GM12878 (cell line): ENCODE measurements around the gene CADM2.

Experiments
- ATF3 ChIP-seq: IDR thresholded peaks from 2 replicates; pipeline ENCODE4 v1.6.1; 2011; ENCODE audit warnings: low read depth, mild to moderate bottlenecking, low read length, moderate library complexity, borderline replicate concordance; ENCODE audit errors: extremely low read depth
- CTCF ChIP-seq, 3 experiments: IDR thresholded peaks in 2 of 3; conservative IDR thresholded peaks in 1 of 3; 2 replicates each; pipeline ENCODE4 v1.5.1; 2011; ENCODE audit warnings: low read depth in 3 of 3, low read length in 3 of 3, mild to moderate bottlenecking in 3 of 3, control low read depth in 2 of 3, moderate library complexity in 2 of 3, inconsistent platforms in 1 of 3, mixed read lengths in 1 of 3; ENCODE audit not compliant: control insufficient read depth in 2 of 3, insufficient read depth in 1 of 3; ENCODE audit errors: extremely low read depth in 1 of 3
- EZH2 ChIP-seq: IDR thresholded peaks from 2 replicates; pipeline ENCODE4 v1.6.1; 2012; ENCODE audit warnings: low read depth, mild to moderate bottlenecking, control low read depth, inconsistent platforms, low read length, borderline replicate concordance; ENCODE audit not compliant: control insufficient read depth
- MTA3 ChIP-seq: IDR thresholded peaks from 2 replicates; pipeline ENCODE4 v1.6.1; 2012; ENCODE audit warnings: low read length, inconsistent platforms, borderline replicate concordance
- MYC ChIP-seq: IDR thresholded peaks from 2 replicates; pipeline ENCODE4 v1.6.1; 2011; ENCODE audit warnings: mild to moderate bottlenecking, low read length, moderate library complexity, inconsistent platforms; ENCODE audit not compliant: insufficient read depth, insufficient replicate concordance, insufficient read length, severe bottlenecking
- NBN ChIP-seq: fragments of 450-650 bp; IDR thresholded peaks from 2 replicates; pipeline ENCODE4 v1.6.1; 2016
- NFIC ChIP-seq: IDR thresholded peaks from 2 replicates; pipeline ENCODE4 v1.6.1; 2012; ENCODE audit warnings: low read depth, mild to moderate bottlenecking, inconsistent platforms, low read length, moderate library complexity
- POLR2A ChIP-seq: IDR thresholded peaks from 2 replicates; pipeline ENCODE4 v1.6.1; 2011; ENCODE audit warnings: low read depth, mild to moderate bottlenecking, low read length
- POLR2AphosphoS2 ChIP-seq: IDR thresholded peaks from 2 replicates; pipeline ENCODE4 v1.6.1; 2011; ENCODE audit warnings: low read depth, mild to moderate bottlenecking, low read length, improper control_type of control experiment, moderate library complexity
- SREBF1 ChIP-seq: IDR thresholded peaks from 2 replicates; pipeline ENCODE4 v1.6.1; 2012; ENCODE audit warnings: mild to moderate bottlenecking, low read length
- ZBTB40 ChIP-seq: fragments of 450-650 bp; IDR thresholded peaks from 2 replicates; pipeline ENCODE4 v1.6.1; 2016; ENCODE audit warnings: mild to moderate bottlenecking, moderate library complexity, borderline replicate concordance

- TF ChIP-seq MYC = no peak
- TF ChIP-seq ATF3 = no peak
- TF ChIP-seq MTA3 = no peak
- TF ChIP-seq POLR2A = no peak
- TF ChIP-seq NBN = no peak
- no peak for TF ChIP-seq SREBF1
- TF ChIP-seq CTCF (IDR thresholded peaks at IDR 0.05 in 2 of 3, conservative IDR thresholded peaks at IDR 0.05 in 1 of 3; ENCODE audit: control insufficient read depth in 2 of 3, extremely low read depth in 1 of 3, insufficient read depth in 1 of 3, low read depth in 3 of 3, low read length in 3 of 3) = no peak
- TF ChIP-seq ZBTB40 = no peak
- TF ChIP-seq EZH2 = no peak
- TF ChIP-seq POLR2AphosphoS2 = no peak
- no peak for TF ChIP-seq NFIC
These were observed 1145.4 kb downstream of the CADM2 start for GRCh38 chr3:86104154-86104553.
